HepG2 (cell line): Measurements from ENCODE around the gene ARL8A. TPM values are rescaled to one million over a fixed set of nuclear protein-coding genes. Genes with fewer than 3 reads are reported as not detected.

Experiments
- EED ChIP-seq: sonication (generic); formaldehyde crosslinking; IDR thresholded peaks from 2 replicates; pipeline ENCODE4 v1.5.0; 2020; ENCODE audit warnings: mild to moderate bottlenecking, missing genetic modification reagents
- ETV5 ChIP-seq: IDR thresholded peaks from 2 replicates; pipeline ENCODE4 v1.6.1; 2018; ENCODE audit warnings: missing biosample characterization, missing genetic modification reagents, inconsistent platforms, borderline replicate concordance
- FOXA1 ChIP-seq, 2 experiments: fragments of 450-650 bp in 1 of 2; sonication (generic) in 1 of 2; formaldehyde crosslinking in 1 of 2; IDR thresholded peaks; 2 replicates each; pipeline versions ENCODE4 v1.4.0 to v1.6.1; 2016 to 2020; ENCODE audit warnings: missing genetic modification reagents in 1 of 2
- JUND ChIP-seq: sonication (generic); formaldehyde crosslinking; IDR thresholded peaks from 2 replicates; pipeline ENCODE4 v1.8.0; 2022; ENCODE audit warnings: mild to moderate bottlenecking, missing genetic modification reagents
- MIER2 ChIP-seq: IDR thresholded peaks from 2 replicates; pipeline ENCODE4 v1.6.1; 2016; ENCODE audit warnings: missing biosample characterization, missing genetic modification reagents
- NBN ChIP-seq: fragments of 450-650 bp; conservative IDR thresholded peaks from 2 replicates; pipeline ENCODE4 v1.6.1; 2017
- NPAS2 ChIP-seq: sonication (generic); formaldehyde crosslinking; IDR thresholded peaks from 2 replicates; pipeline ENCODE4 v1.8.0; 2022; ENCODE audit warnings: mild to moderate bottlenecking, missing genetic modification reagents, borderline replicate concordance
- NR2F6 ChIP-seq, 2 experiments: IDR thresholded peaks; 2 replicates each; pipeline ENCODE4 v1.6.1; 2016; ENCODE audit warnings: antibody characterized with exemption in 1 of 2, mild to moderate bottlenecking in 1 of 2
- PPARG ChIP-seq: conservative IDR thresholded peaks from 2 replicates; pipeline ENCODE4 v1.6.1; 2016; ENCODE audit warnings: missing biosample characterization, missing genetic modification reagents
- RCOR2 ChIP-seq: IDR thresholded peaks from 2 replicates; pipeline ENCODE4 v1.6.1; 2016; ENCODE audit warnings: missing biosample characterization, missing genetic modification reagents
- SOX6 ChIP-seq, 2 experiments: fragments of 450-650 bp in 1 of 2; sonication (generic) in 1 of 2; formaldehyde crosslinking in 1 of 2; IDR thresholded peaks; 2 replicates each; pipeline versions ENCODE4 v1.4.0 to v1.6.1; 2017 to 2020; ENCODE audit warnings: antibody characterized with exemption in 1 of 2, mild to moderate bottlenecking in 1 of 2, missing genetic modification reagents in 1 of 2
- SP1 ChIP-seq, 2 experiments: fragments of 450-650 bp in 1 of 2; sonication (generic) in 1 of 2; formaldehyde crosslinking in 1 of 2; IDR thresholded peaks; 2 replicates each; pipeline versions ENCODE4 v1.4.0 to v1.6.1; 2016 to 2020; ENCODE audit warnings: missing genetic modification reagents in 1 of 2
- STAT5B ChIP-seq: sonication (generic); formaldehyde crosslinking; IDR thresholded peaks from 2 replicates; pipeline ENCODE4 v1.4.0; 2020; ENCODE audit warnings: missing genetic modification reagents
- ZMAT3 ChIP-seq: sonication (generic); formaldehyde crosslinking; conservative IDR thresholded peaks from 2 replicates; pipeline ENCODE4 v1.7.0; 2021; ENCODE audit warnings: missing genetic modification reagents
- ZNF337 ChIP-seq: sonication (generic); formaldehyde crosslinking; IDR thresholded peaks from 2 replicates; pipeline ENCODE4 v1.5.1; 2020; ENCODE audit warnings: missing genetic modification reagents, low read depth, mild to moderate bottlenecking, borderline replicate concordance
- ZNF441 ChIP-seq: sonication (generic); formaldehyde crosslinking; IDR thresholded peaks from 2 replicates; pipeline ENCODE4 v1.7.0; 2021; ENCODE audit warnings: missing genetic modification reagents, borderline replicate concordance
- ZSCAN21 ChIP-seq: sonication (generic); formaldehyde crosslinking; IDR thresholded peaks from 2 replicates; pipeline ENCODE4 v1.8.0; 2022; ENCODE audit warnings: mild to moderate bottlenecking, missing genetic modification reagents, moderate library complexity, borderline replicate concordance
- polyA plus RNA-seq, 8 experiments: library from polyadenylated mRNA; depleted of rRNA in 3 of 8; stranded (reverse) in 7 of 8; unstranded in 1 of 8; fragments of >200 nt; fragmentation: Illumina TruSeq in 4 of 8; extraction: Trizol in 4 of 8; gene quantifications; 2 replicates each; pipeline versions ENCODE4 v1.2.1 to v1.2.3, GENCODE V29; 2011 to 2016; ENCODE audit warnings: low read depth in 4 of 8, missing spikeins in 1 of 8, mixed read lengths in 1 of 8; ENCODE audit not compliant: insufficient read depth in 1 of 8
- total RNA-seq, 5 experiments: library from RNA; depleted of rRNA; stranded (reverse); fragments of >200 nt; fragmentation: Illumina TruSeq; extraction: Trizol; gene quantifications; 2 replicates each; pipeline ENCODE4 v1.2.3, GENCODE V29; 2016; ENCODE audit warnings: low read depth in 1 of 5
- TF ChIP-seq, protein P1 (sequence below): sonication (generic); formaldehyde crosslinking; IDR thresholded peaks from 2 replicates; pipeline ENCODE4 v1.5.1; 2020; ENCODE audit warnings: mild to moderate bottlenecking, missing genetic modification reagents, moderate library complexity
- TF ChIP-seq, protein P2 (sequence below): IDR thresholded peaks from 2 replicates; pipeline ENCODE4 v1.4.0; 2020; ENCODE audit warnings: mild to moderate bottlenecking, missing genetic modification reagents

The ARL8A gene
- total and polyA plus RNA-seq, 2 of the 13 experiments (the other 11 are each of a cell fraction or from before 2014, with no cell fraction given), result 2.7 to 23.4 TPM

DNA sequence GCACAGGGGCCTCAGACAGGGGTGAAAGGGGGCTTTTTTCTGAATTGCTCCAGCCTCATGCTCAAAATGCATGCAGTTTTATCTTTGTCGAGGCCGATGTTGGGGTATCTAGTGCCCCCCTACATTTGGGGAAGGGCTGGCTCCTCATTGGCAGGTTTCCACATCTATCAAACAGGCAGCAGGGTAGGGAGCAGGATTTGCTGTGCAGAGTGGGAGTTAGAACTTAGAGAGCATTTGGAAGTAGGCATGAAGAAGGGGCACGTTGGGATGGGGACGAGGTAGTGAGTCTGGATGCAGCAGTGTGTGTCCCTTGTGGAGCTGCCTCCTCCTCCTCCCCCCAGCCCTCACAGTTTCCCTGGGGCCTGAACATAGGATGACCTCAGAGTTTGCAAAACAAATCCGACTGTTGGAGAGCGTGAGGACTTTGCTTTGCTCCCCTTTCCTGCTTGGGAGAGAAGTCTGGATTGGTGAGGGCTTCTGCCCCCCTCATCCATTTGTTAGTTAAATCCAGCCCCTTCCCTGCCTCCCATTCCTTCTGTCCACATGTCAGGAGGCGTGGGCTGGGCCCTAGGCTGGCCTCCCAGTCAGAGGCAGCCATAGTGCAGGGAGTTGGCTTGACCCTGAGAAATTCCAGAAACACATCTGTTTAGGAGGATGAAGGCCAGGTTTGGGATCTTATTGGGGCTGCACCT, 58.7 kb downstream of the ARL8A start (continued):
- TF ChIP-seq ZNF441 (CRISPR knock-in tag) (peak; percentile 81; the same call in 1 of the 2 replicates), ZMAT3 (CRISPR knock-in tag) (peak; percentile 63), ZSCAN21 (CRISPR knock-in tag) (peak; percentile 45; the same call in 1 of the 2 replicates), SOX6 (IDR thresholded peaks at IDR 0.05) (no peak), SOX6 (CRISPR knock-in tag; IDR thresholded peaks at IDR 0.05) (peak; percentile 70), NBN (no peak), NPAS2 (no peak), PPARG (CRISPR knock-in tag) (no peak), NR2F6 (IDR thresholded peaks at IDR 0.05) (peak; percentile 66), NR2F6 (CRISPR knock-in tag; IDR thresholded peaks at IDR 0.05) (peak; percentile 73), SP1 (IDR thresholded peaks at IDR 0.05) (no peak), SP1 (CRISPR knock-in tag; IDR thresholded peaks at IDR 0.05) (peak; percentile 21; the same call in 1 of the 2 replicates), ETV5 (CRISPR knock-in tag) (peak; percentile 38; the same call in 1 of the 2 replicates), MIER2 (CRISPR knock-in tag) (0 out of 2 replicates have a peak, but pooled peaks have one; percentile 59), STAT5B (CRISPR knock-in tag) (no peak), FOXA1 (IDR thresholded peaks at IDR 0.05) (no peak), FOXA1 (CRISPR knock-in tag; IDR thresholded peaks at IDR 0.05) (peak; percentile 72; the same call in 1 of the 2 replicates), ZNF337 (CRISPR knock-in tag) (no peak), RCOR2 (CRISPR knock-in tag) (0 out of 2 replicates have a peak, but pooled peaks have one; percentile 57), JUND (CRISPR knock-in tag) (peak; percentile 57; the same call in 1 of the 2 replicates), EED (CRISPR knock-in tag) (no peak)
- TF ChIP-seq, protein P1, sequence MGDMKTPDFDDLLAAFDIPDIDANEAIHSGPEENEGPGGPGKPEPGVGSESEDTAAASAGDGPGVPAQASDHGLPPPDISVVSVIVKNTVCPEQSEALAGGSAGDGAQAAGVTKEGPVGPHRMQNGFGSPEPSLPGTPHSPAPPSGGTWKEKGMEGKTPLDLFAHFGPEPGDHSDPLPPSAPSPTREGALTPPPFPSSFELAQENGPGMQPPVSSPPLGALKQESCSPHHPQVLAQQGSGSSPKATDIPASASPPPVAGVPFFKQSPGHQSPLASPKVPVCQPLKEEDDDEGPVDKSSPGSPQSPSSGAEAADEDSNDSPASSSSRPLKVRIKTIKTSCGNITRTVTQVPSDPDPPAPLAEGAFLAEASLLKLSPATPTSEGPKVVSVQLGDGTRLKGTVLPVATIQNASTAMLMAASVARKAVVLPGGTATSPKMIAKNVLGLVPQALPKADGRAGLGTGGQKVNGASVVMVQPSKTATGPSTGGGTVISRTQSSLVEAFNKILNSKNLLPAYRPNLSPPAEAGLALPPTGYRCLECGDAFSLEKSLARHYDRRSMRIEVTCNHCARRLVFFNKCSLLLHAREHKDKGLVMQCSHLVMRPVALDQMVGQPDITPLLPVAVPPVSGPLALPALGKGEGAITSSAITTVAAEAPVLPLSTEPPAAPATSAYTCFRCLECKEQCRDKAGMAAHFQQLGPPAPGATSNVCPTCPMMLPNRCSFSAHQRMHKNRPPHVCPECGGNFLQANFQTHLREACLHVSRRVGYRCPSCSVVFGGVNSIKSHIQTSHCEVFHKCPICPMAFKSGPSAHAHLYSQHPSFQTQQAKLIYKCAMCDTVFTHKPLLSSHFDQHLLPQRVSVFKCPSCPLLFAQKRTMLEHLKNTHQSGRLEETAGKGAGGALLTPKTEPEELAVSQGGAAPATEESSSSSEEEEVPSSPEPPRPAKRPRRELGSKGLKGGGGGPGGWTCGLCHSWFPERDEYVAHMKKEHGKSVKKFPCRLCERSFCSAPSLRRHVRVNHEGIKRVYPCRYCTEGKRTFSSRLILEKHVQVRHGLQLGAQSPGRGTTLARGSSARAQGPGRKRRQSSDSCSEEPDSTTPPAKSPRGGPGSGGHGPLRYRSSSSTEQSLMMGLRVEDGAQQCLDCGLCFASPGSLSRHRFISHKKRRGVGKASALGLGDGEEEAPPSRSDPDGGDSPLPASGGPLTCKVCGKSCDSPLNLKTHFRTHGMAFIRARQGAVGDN (CRISPR knock-in tag), result peak; percentile 16; the same call in 1 of the 2 replicates
- TF ChIP-seq, protein P2, sequence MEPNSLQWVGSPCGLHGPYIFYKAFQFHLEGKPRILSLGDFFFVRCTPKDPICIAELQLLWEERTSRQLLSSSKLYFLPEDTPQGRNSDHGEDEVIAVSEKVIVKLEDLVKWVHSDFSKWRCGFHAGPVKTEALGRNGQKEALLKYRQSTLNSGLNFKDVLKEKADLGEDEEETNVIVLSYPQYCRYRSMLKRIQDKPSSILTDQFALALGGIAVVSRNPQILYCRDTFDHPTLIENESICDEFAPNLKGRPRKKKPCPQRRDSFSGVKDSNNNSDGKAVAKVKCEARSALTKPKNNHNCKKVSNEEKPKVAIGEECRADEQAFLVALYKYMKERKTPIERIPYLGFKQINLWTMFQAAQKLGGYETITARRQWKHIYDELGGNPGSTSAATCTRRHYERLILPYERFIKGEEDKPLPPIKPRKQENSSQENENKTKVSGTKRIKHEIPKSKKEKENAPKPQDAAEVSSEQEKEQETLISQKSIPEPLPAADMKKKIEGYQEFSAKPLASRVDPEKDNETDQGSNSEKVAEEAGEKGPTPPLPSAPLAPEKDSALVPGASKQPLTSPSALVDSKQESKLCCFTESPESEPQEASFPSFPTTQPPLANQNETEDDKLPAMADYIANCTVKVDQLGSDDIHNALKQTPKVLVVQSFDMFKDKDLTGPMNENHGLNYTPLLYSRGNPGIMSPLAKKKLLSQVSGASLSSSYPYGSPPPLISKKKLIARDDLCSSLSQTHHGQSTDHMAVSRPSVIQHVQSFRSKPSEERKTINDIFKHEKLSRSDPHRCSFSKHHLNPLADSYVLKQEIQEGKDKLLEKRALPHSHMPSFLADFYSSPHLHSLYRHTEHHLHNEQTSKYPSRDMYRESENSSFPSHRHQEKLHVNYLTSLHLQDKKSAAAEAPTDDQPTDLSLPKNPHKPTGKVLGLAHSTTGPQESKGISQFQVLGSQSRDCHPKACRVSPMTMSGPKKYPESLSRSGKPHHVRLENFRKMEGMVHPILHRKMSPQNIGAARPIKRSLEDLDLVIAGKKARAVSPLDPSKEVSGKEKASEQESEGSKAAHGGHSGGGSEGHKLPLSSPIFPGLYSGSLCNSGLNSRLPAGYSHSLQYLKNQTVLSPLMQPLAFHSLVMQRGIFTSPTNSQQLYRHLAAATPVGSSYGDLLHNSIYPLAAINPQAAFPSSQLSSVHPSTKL (CRISPR knock-in tag), result peak; percentile 72
